Measurements from ENCODE around the gene PPP3CA.

PPP3CA gene

DNA sequence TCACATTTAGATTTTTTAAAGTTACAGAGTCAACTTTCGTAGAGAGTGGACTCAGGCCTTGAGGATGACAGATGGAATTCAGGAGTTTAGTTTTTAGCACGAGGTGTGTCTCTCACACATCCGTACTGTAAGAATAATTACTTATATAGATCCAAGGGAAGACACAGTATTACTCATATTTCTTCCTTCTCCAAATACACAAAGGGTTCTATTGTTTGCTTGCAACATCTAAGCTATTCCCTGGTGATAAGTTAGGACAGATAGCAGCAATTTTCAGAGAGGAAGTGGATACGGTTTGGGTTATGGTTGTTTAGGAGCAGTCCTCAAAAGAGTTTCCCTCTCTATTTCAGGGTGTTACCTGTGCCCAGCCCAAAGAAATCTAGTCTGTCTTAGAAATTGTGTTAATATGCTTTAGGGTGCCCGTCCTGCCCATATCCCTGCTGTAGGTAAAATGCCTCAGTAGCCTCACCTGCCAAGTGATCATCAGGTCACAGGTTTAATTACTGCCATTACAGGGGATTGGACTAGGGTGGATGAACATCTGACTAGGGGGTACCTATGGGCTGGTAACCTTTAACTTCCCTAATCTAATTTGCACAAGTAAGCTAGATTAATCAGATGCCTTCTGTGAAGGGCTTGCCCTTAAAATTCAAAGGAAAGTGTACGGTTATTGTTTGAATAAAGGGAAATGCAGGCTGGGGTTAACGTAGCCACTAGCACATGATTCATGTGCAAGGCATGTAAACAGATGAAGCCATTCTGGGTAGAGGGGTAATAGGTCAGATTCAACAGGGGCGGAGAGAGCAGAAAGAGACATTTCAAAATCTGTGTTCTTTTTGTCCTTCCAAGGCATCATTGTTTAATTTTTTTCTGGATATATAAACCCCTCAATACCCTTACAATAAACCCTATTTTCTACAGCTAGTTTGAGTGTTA, 8.7 kb upstream of the PPP3CA start:
- TF ChIP-seq, protein P1, sequence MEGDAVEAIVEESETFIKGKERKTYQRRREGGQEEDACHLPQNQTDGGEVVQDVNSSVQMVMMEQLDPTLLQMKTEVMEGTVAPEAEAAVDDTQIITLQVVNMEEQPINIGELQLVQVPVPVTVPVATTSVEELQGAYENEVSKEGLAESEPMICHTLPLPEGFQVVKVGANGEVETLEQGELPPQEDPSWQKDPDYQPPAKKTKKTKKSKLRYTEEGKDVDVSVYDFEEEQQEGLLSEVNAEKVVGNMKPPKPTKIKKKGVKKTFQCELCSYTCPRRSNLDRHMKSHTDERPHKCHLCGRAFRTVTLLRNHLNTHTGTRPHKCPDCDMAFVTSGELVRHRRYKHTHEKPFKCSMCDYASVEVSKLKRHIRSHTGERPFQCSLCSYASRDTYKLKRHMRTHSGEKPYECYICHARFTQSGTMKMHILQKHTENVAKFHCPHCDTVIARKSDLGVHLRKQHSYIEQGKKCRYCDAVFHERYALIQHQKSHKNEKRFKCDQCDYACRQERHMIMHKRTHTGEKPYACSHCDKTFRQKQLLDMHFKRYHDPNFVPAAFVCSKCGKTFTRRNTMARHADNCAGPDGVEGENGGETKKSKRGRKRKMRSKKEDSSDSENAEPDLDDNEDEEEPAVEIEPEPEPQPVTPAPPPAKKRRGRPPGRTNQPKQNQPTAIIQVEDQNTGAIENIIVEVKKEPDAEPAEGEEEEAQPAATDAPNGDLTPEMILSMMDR (IDR thresholded peaks at IDR 0.05): no peak

DNA sequence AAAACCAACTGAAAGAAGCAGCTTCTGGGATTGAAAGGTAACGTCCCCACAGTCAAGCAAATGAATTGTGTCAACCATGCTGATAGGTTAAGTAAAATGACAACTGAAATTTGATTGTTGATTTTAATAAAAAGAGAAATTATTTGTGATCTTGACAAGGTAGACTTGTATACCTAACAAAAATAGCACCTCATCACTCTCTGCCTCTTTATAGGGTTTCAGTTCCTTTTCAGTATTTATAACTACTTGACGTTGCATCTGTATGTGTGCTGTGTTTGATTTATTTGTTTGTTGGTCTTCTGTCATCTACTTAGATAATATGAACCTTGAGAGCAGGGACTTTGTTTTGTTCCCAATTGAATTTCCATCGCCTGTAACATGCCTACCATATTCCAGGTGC, 7.9 kb upstream of the PPP3CA start:
- TF ChIP-seq, protein P1 (IDR thresholded peaks at IDR 0.05): no peak

- TF ChIP-seq, protein P1 (IDR thresholded peaks at IDR 0.05): no peak
Measured at GRCh38 chr4:101349801-101350064, 2.4 kb upstream of the PPP3CA start.

DNA sequence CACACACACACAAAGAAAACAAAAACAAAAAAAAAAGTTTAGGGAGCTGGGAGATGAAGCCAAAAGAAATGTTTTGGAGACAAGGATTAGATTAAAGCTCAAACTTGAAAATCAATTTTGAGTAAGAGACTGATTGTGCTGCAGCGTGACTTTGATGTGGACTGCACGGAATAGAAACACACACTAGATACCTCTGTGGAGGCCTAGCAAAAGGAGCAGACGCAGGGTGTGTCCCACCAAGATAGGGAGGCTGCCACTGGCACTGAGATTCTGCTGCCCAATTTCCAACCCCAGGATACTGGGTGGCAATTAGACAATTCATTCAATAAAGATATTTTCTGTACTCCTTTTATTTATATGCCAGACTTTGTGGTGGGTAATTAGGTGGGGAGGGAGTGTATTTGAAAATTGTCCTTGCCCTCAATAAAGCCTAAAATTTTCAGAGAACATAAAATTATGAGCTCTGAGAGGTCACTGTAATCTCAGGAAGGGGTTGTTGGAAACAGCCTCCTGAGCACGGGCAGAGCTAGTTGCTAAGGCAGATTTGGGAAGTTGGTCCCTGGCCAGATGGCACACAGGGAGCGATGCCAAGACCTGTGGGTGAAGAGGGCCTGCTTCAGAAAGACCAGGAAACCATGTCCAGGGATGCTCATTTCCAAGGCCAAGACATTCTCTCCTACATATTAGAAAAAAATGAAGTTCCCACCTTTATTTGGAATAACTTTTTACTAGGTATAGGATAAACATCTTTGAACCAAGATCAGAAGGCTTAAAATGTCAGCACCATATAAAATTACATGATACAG, 1.9 kb upstream of the PPP3CA start:
- TF ChIP-seq, protein P1 (IDR thresholded peaks at IDR 0.05): no peak

GRCh38 chr4:101348367-101348827, 1.1 kb upstream of the PPP3CA start:
- TF ChIP-seq, protein P1 (IDR thresholded peaks at IDR 0.05): no peak

GRCh38 chr4:101347557-101348366, 436 bp upstream of the PPP3CA start:
- TF ChIP-seq, protein P1 (IDR thresholded peaks at IDR 0.05): peak; percentile 8; the same call in 1 of the 2 replicates
